ENCODE measurements around the gene VWCE.
"Not testable (repeated sequence)": the region's sequence is repeated elsewhere in the genome, so short reads cannot be mapped to it uniquely, and the experiment has no call there.

DNA sequence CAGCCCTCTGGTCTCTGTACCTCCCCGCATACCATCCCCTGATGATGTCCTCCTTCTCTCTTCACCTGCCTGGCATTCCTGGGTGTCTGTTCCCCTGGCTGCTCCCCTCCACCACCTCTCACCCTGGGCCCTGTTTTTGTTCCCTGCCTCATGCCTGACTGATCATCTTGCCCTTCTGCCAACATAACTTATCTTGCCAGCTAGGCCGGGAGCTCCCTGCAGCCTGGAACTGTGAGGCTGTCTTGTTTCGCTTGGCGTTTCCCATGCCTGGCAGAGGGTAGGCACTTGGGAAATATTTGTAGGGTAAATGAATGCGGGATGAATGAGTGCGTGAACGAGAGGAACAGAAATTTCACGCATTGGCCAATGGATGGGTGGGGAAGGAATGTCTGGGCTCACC, 45.9 kb downstream of the VWCE start:
- TF ChIP-seq, protein P1, sequence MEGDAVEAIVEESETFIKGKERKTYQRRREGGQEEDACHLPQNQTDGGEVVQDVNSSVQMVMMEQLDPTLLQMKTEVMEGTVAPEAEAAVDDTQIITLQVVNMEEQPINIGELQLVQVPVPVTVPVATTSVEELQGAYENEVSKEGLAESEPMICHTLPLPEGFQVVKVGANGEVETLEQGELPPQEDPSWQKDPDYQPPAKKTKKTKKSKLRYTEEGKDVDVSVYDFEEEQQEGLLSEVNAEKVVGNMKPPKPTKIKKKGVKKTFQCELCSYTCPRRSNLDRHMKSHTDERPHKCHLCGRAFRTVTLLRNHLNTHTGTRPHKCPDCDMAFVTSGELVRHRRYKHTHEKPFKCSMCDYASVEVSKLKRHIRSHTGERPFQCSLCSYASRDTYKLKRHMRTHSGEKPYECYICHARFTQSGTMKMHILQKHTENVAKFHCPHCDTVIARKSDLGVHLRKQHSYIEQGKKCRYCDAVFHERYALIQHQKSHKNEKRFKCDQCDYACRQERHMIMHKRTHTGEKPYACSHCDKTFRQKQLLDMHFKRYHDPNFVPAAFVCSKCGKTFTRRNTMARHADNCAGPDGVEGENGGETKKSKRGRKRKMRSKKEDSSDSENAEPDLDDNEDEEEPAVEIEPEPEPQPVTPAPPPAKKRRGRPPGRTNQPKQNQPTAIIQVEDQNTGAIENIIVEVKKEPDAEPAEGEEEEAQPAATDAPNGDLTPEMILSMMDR (IDR thresholded peaks at IDR 0.05; ENCODE audit: low read depth, low read length): not testable (repeated sequence)
- not testable (repeated sequence) for TF ChIP-seq EZH2phosphoT487 (IDR thresholded peaks at IDR 0.05; ENCODE audit: low read depth)

Measured in OCI-LY3 (cell line).